Stimulated activated CD8-positive, alpha-beta memory T cell treated with anti-CD3 and anti-CD28 coated beads, Interleukin-15, amount 100 ng/mL, for 1 hour (primary cell): ENCODE measurements around the gene SNAPIN.
"Not testable (repeated sequence)": the region's sequence is repeated elsewhere in the genome, so short reads cannot be mapped to it uniquely, and the experiment has no call there.

ENCODE experiments used
- DNase-seq: peaks from one replicate; pipeline ENCODE4 v3.0.0-alpha.2; 2020; ENCODE audit warnings: low read depth

SNAPIN gene

DNA sequence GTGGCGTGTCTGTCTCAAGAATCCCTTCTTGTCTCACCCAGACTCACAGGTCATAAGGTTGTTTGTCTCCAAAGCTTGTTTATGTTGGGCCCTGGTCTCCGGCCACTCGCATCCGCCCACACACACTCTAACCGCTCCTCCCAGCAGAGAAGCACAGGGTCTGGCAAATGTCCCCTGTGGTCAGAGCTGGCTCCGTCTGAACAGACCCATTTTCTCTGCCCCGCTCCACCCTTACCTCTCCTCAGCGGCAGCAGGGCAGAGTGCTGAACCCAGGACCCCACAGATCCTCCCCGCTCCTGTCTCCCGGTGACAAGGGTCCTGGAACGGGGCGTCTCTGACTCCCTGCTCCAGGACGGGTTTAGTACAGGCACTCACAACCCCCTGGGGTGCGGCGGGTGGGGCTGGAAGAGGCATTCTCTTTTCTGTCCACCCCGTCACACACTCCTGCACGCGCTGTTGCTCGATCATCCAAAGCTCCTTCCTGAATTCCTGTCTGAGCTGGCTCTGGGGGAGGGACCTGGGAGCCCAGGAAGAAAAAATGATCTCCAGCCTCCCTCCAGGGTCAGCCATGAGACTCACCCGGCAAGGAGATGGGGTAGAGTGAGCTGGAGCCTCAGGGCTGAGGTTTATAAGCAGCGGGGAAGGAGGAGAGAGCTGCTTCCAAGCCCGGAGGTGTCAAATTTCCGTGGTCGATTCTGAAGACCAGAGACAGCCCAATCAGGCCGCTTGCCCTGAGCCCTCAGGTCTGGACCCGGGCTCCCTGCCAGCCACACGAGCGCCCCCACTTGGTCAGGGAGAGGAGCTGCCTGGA is 31.4 kb upstream of the SNAPIN start, which contains the start of gene S100A13:
TSS of gene S100A13 (minus strand) at position 602 of the 811 bp plus-strand sequence. CDS start 1,033 bp downstream, outside the sequence.
- no peak for DNase-seq

- DNase-seq: no peak
Observed at GRCh38 chr1:153627715-153628626, 30.5 kb upstream of the SNAPIN start, which contains the start of gene S100A1. Gene S100A1 (plus strand): TSS chr1:153628434. CDS start chr1:153630522, 2,088 bp downstream.

DNA sequence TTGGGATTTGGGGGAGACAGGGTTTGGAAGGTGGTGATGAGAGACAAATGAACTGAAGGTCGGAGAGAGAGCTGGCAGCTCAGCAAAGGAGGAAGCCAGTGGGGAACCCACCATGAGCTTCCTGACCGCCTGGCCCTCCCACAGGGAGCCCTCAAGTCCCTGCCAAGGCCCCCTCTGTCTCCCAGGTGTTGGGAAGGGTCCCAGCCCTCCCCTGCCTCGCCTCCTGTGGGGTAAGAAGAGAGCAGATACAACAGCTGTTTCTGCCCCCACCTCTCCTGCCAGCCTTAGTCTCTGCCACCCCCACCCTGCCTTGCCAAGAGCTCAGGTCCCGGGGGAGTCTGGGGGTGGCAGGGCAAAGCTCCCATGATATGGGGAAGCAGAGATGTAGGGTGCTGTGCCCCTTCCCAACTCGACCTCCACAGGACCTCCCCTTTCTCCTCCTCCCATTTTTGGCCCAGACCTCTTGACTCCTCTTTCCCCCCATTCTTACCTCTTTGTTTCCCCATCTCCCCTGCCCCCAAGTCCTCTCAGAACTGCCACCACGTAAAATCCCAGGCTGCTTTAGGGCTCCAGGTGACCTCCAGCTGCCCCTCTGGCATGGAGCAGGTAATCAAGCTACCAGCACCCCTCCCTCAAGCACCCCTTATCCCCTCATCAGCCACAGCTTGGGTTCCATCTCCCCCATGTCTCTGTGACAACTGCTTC is 29.7 kb upstream of the SNAPIN start:
- no peak for DNase-seq

GRCh38 chr1:153629343-153629665 is 29.2 kb upstream of the SNAPIN start:
- no peak for DNase-seq

GRCh38 chr1:153629971-153630370 is 28.5 kb upstream of the SNAPIN start:
- no peak for DNase-seq

- no peak for DNase-seq
Observed at GRCh38 chr1:153630384-153630783, 28.1 kb upstream of the SNAPIN start.

DNA sequence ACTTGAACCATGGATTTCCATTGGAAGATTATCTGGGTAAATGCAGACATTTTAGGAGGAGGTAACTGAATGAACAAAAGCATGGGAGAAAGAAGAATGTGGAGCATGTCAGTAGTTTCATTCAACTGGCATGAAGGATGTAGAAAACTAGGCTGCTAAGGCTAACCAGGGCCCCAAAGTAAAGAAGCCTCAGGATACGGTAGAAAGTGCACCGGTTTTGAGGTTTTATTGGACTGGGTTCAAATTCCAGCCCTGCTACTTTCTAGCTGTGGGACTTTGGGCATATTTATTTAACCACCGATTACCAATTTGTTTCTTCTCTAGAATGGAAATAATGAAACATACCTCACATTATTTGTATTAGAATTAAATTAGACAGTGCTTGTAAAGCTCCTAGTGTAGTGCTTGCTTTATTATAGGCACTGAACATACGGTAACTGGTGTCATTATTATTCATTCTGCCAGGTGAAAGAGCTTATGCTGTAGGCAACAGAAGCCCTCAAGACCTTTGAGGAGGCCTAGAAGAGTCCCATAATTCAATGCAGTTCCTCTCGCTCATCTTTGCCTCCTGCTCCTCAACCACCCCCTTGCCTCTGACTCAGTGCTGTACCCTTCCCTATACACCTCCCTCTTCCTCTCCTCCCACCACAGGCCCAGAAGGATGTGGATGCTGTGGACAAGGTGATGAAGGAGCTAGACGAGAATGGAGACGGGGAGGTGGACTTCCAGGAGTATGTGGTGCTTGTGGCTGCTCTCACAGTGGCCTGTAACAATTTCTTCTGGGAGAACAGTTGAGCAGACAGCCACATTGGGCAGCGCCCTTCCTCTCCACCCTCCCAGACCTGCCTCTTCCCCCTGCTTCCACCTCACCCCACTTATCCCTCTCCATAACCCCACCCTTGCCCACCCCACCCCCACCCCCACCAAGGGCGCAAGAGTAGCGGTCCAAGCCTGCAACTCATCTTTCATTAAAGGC is 27.2 kb upstream of the SNAPIN start:
- no peak for DNase-seq

- DNase-seq: no peak
Observed at GRCh38 chr1:153633161-153633753, 25.2 kb upstream of the SNAPIN start.

- peak; percentile 93 for DNase-seq
Observed at GRCh38 chr1:153633754-153634665, 24.5 kb upstream of the SNAPIN start, which contains the start of gene CHTOP. Gene CHTOP (plus strand): TSS chr1:153634066. CDS start chr1:153636589, 2,523 bp downstream.

DNA sequence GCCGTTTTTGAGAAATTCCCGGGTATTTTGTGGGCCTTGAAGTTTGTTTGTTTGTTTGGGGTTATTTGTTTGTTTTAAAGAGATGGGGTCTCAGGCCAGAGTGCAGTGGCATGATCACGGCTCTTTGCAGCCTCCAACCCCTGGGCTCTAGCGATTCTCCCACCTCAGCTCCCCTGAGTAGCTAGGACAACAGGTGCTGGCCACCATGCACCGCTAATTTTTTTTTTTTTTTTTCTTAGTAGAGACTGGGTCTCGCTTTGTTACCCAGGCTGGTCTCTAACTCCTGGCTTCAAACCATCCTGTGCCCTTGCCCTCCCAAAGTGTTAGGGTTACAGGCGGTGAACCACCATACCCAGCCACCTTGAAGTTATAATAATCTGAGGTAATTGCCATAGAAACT is 22.6 kb upstream of the SNAPIN start:
- no peak for DNase-seq

- no peak for DNase-seq
Observed at GRCh38 chr1:153636312-153636711, 22.2 kb upstream of the SNAPIN start.

DNA sequence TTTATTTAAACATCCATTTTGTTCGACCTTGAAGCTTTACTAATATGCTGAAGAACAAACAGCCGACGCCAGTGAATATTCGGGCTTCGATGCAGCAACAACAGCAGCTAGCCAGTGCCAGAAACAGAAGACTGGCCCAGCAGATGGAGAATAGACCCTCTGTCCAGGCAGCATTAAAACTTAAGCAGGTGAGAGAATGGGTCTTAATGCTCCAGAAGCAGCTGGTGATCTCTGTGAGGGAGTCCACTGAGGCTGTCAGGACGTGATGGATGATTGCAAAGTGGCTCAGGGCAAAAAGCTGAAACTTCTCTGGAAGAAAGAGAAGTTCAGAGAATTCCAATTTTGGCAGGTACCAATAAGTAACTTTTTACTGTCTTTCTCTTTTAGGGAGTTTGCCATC is 20.2 kb upstream of the SNAPIN start:
- no peak for DNase-seq

GRCh38 chr1:153639280-153639679 is 19.2 kb upstream of the SNAPIN start:
- no peak for DNase-seq

- DNase-seq: not testable (repeated sequence)
Observed at GRCh38 chr1:153640213-153640612, 18.3 kb upstream of the SNAPIN start.

DNA sequence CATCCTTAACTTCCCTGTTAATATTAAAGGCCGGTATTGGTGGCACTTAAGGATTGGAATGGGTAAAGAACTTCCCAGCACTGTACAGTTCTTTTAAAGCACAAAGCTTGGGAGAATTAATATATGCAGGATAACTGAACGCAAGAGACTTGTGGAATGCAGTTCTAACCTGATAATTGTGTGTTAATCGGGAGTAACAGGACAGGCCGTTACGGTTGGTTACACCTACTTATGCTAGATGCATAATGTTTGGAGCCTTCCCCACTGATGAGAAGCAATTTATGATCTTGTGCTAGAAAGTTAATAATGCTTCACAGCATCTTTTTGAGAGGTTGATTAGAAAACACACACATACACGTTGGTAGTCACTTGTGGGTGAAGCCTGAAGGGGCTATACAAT is 17.6 kb upstream of the SNAPIN start:
- no peak for DNase-seq

DNA sequence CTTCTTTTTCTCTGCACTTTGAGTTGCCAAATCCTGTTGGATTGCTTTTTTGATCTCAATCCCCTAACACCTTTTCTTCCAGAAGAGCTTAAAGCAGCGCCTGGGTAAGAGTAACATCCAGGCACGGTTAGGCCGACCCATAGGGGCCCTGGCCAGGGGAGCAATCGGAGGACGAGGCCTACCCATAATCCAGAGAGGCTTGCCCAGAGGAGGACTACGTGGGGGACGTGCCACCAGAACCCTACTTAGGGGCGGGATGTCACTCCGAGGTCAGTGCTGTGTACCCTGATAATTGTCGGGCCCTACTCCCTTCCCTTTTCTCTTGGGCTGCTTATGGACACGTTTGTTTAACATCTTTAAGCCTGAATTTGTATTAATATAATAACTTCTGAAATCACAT is 16.3 kb upstream of the SNAPIN start:
- DNase-seq: no peak

- DNase-seq: no peak
Observed at GRCh38 chr1:153643100-153643499, 15.4 kb upstream of the SNAPIN start.

GRCh38 chr1:153643816-153644215 is 14.7 kb upstream of the SNAPIN start:
- no peak for DNase-seq

GRCh38 chr1:153646672-153647345 is 11.7 kb upstream of the SNAPIN start:
- no peak for DNase-seq
